WTC11 (cell line): ENCODE measurements around the gene TXNRD2. TPM values are rescaled to one million over a fixed set of nuclear protein-coding genes. Genes with fewer than 3 reads are reported as not detected.
A peak's percentile ranks its signal among the peaks of the same experiment; 100 is the strongest.

Experiments
- ATAC-seq: fragments of 200-7000 bp; cut with Tn5 transposase; 2 replicates; pipeline ENCODE4 v1.10.0; 2021; ENCODE audit warnings: mild to moderate bottlenecking, moderate library complexity
- CTCF ChIA-PET: fragments of 300-600 bp; sonication (Branson Sonifier 250); formaldehyde crosslinking; loops from one replicate; lab custom pipeline; 2021; ENCODE audit warnings: antibody characterized with exemption; lab: Charles Lee
- POLR2A ChIA-PET: fragments of 350-600 bp; sonication (Branson Sonifier 250); formaldehyde crosslinking; loops from one replicate; lab custom pipeline; 2021; ENCODE audit warnings: antibody characterized with exemption; lab: Charles Lee
- DNase-seq: peaks from one replicate; pipeline ENCODE4 v3.0.0; 2021; ENCODE audit warnings: low spot score
- H3K27ac Mint-ChIP-seq: 2 replicates; pipeline ENCODE4 v1.8.0; 2021; ENCODE audit warnings: mixed read lengths
- H3K27me3 Mint-ChIP-seq: 2 replicates; pipeline ENCODE4 v1.8.0; 2021; ENCODE audit warnings: low read depth, mild to moderate bottlenecking, moderate library complexity, mixed read lengths
- H3K36me3 Mint-ChIP-seq: 2 replicates; pipeline ENCODE4 v1.8.0; 2021; ENCODE audit warnings: mixed read lengths
- H3K4me1 Mint-ChIP-seq: 2 replicates; pipeline ENCODE4 v1.8.0; 2022; ENCODE audit warnings: mixed read lengths
- H3K4me3 Mint-ChIP-seq: 2 replicates; pipeline ENCODE4 v1.8.0; 2021; ENCODE audit warnings: mild to moderate bottlenecking, moderate library complexity, mixed read lengths
- H3K9me3 Mint-ChIP-seq: 2 replicates; pipeline ENCODE4 v1.8.0; 2021; ENCODE audit warnings: mixed read lengths
- AFF4 ChIP-seq: sonication (generic); formaldehyde crosslinking; IDR thresholded peaks from 2 replicates; pipeline ENCODE4 v1.8.1; 2023; ENCODE audit warnings: mild to moderate bottlenecking, missing genetic modification reagents, borderline replicate concordance
- EMX1 ChIP-seq: fragments of 250-450 bp; sonication (Bioruptor Pico); IDR thresholded peaks from 2 replicates; pipeline ENCODE4 v1.8.0; 2021; ENCODE audit warnings: mild to moderate bottlenecking
- ESRRA ChIP-seq: sonication (generic); formaldehyde crosslinking; IDR thresholded peaks from 2 replicates; pipeline ENCODE4 v1.8.1; 2022; ENCODE audit warnings: mild to moderate bottlenecking, missing genetic modification reagents, borderline replicate concordance
- ETV6 ChIP-seq: sonication (generic); formaldehyde crosslinking; IDR thresholded peaks from 2 replicates; pipeline ENCODE4 v1.8.1; 2022; ENCODE audit warnings: mild to moderate bottlenecking, missing genetic modification reagents
- GABPB1 ChIP-seq: sonication (generic); formaldehyde crosslinking; IDR thresholded peaks from 2 replicates; pipeline ENCODE4 v1.8.1; 2023; ENCODE audit warnings: mild to moderate bottlenecking, missing genetic modification reagents
- HMGXB4 ChIP-seq: sonication (generic); formaldehyde crosslinking; IDR thresholded peaks from 2 replicates; pipeline ENCODE4 v1.8.1; 2023; ENCODE audit warnings: mild to moderate bottlenecking, moderate library complexity, missing genetic modification reagents
- IRF2 ChIP-seq: sonication (generic); formaldehyde crosslinking; IDR thresholded peaks from 2 replicates; pipeline ENCODE4 v1.8.0; 2022; ENCODE audit warnings: low read depth, missing genetic modification reagents, borderline replicate concordance
- SP1 ChIP-seq: sonication (generic); formaldehyde crosslinking; conservative IDR thresholded peaks from 2 replicates; pipeline ENCODE4 v1.8.1; 2022; ENCODE audit warnings: missing genetic modification reagents
- ZNF138 ChIP-seq: sonication (generic); formaldehyde crosslinking; conservative IDR thresholded peaks from 2 replicates; pipeline ENCODE4 v1.8.1; 2022; ENCODE audit warnings: mild to moderate bottlenecking, moderate library complexity, missing genetic modification reagents
- ZNF219 ChIP-seq: sonication (generic); formaldehyde crosslinking; IDR thresholded peaks from 2 replicates; pipeline ENCODE4 v1.8.0; 2023; ENCODE audit warnings: missing genetic modification reagents, mild to moderate bottlenecking, borderline replicate concordance
- ZNF232 ChIP-seq: sonication (generic); formaldehyde crosslinking; IDR thresholded peaks from 2 replicates; pipeline ENCODE4 v1.8.0; 2022; ENCODE audit warnings: mild to moderate bottlenecking, missing genetic modification reagents
- ZNF263 ChIP-seq: sonication (generic); formaldehyde crosslinking; IDR thresholded peaks from 2 replicates; pipeline ENCODE4 v1.8.1; 2022; ENCODE audit warnings: low read depth, mild to moderate bottlenecking, moderate library complexity, missing genetic modification reagents
- total RNA-seq: library from RNA; stranded (reverse); gene quantifications from 3 replicates; pipeline ENCODE4 v1.2.3, GENCODE V29; 2021
- TF ChIP-seq, protein P1 (sequence below): sonication (generic); formaldehyde crosslinking; IDR thresholded peaks from 2 replicates; pipeline ENCODE4 v1.8.0; 2022; ENCODE audit warnings: mild to moderate bottlenecking, missing genetic modification reagents
- TF ChIP-seq, protein P2 (sequence below): sonication (generic); formaldehyde crosslinking; IDR thresholded peaks from 2 replicates; pipeline ENCODE4 v1.8.0; 2022; ENCODE audit warnings: mild to moderate bottlenecking, missing genetic modification reagents
- TF ChIP-seq, protein P3 (sequence below): sonication (generic); formaldehyde crosslinking; IDR thresholded peaks from 2 replicates; pipeline ENCODE4 v1.8.1; 2022; ENCODE audit warnings: low read depth, missing genetic modification reagents, borderline replicate concordance

Gene TXNRD2
- total RNA-seq, 1 experiment from 2014 or later, result 15.9 TPM

DNA sequence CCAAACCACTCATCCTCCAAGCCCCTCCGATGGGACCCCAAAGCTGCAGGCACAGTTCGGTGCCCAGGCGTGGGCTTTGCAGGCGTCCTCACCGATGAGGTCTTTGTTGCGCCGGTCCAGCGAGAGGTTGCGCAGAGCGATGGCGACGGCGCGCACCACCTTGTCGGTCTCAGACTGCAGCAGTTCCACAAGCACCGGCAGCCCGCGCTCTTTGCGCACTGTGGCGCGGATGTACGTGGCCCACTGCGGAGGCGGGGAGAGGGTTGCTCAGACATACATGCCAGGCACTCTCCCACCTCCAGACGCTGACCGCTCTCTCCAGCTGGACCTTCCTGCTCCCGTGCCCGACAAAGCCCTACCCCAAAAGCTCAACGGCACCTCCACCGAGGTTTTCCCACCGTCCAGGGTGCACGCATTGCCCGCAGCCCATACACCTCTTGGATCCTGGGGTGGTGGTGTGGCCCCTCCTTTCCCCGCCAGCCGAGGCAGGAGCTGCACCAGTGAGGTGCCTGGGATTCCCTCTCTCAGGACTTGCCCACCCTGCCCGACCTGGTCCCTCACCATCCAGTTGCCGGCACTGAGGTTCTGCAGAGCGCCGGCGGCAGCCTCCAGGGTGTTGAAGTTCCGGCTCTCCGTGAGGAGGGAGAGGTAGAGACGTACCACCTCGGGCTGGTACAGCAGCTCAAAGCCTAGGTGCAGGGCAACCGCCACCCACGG, 32.1 kb upstream of the TXNRD2 start:
- no peak for DNase-seq
- Mint-ChIP-seq H3K4me1 (peaks cover 18% of the 10 kb centered on the region), H3K36me3 (peaks cover 15% of the 10 kb centered on the region)
- TF ChIP-seq AFF4 (CRISPR knock-in tag) (no peak), ESRRA (no peak), EMX1 (CRISPR knock-in tag) (no peak), ZNF219 (no peak)
- TF ChIP-seq, protein P1, sequence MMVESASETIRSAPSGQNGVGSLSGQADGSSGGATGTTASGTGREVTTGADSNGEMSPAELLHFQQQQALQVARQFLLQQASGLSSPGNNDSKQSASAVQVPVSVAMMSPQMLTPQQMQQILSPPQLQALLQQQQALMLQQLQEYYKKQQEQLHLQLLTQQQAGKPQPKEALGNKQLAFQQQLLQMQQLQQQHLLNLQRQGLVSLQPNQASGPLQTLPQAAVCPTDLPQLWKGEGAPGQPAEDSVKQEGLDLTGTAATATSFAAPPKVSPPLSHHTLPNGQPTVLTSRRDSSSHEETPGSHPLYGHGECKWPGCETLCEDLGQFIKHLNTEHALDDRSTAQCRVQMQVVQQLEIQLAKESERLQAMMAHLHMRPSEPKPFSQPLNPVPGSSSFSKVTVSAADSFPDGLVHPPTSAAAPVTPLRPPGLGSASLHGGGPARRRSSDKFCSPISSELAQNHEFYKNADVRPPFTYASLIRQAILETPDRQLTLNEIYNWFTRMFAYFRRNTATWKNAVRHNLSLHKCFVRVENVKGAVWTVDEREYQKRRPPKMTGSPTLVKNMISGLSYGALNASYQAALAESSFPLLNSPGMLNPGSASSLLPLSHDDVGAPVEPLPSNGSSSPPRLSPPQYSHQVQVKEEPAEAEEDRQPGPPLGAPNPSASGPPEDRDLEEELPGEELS (CRISPR knock-in tag), result no peak
- TF ChIP-seq, all 79 proteins: peak for 0
- Mint-ChIP-seq H3K27me3 (no peaks in the 10 kb centered on the region), H3K27ac (no peak overlapping the region), H3K4me3 (no peak overlapping the region), H3K9me3 (no peaks in the 10 kb centered on the region)
- CTCF ChIA-PET, result interaction anchor here (0.8 to 8.4 kb wide), 21 partner anchors 8 to 346 kb away, joined by 3 to 181 read pairs (median 5); partner anchors contain the start of genes COMT, DGCR6L, TANGO2 and TXNRD2
- ATAC-seq, result no peak
- POLR2A ChIA-PET, result interaction anchor here (0.7 to 1.0 kb wide), 2 partner anchors 12 to 28 kb away, joined by 3 to 4 read pairs; no protein-coding TSS in a partner anchor

GRCh38 chr22:19972652-19973550, 31.3 kb upstream of the TXNRD2 start:
- Mint-ChIP-seq H3K9me3 (no peaks in the 10 kb centered on the region), H3K36me3 (peaks cover 15% of the 10 kb centered on the region), H3K4me1 (peaks cover 18% of the 10 kb centered on the region), H3K4me3 (no peak overlapping the region), H3K27me3 (no peaks in the 10 kb centered on the region)
- POLR2A ChIA-PET, result no interaction called here
- CTCF ChIA-PET, result interaction anchor here (0.8 to 8.4 kb wide), 6 partner anchors 10 to 112 kb away, joined by 3 to 181 read pairs (median 6); no protein-coding TSS in a partner anchor
- no peak for TF ChIP-seq ZNF263 (CRISPR knock-in tag)
- no peak for TF ChIP-seq ZNF232 (CRISPR knock-in tag)
- TF ChIP-seq GABPB1, result no peak
- no peak for TF ChIP-seq ETV6 (CRISPR knock-in tag)
- TF ChIP-seq ZNF138 (CRISPR knock-in tag), result no peak
- TF ChIP-seq, protein P2, sequence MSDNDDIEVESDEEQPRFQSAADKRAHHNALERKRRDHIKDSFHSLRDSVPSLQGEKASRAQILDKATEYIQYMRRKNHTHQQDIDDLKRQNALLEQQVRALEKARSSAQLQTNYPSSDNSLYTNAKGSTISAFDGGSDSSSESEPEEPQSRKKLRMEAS, result no peak
- no peak for TF ChIP-seq HMGXB4
- TF ChIP-seq, protein P3, sequence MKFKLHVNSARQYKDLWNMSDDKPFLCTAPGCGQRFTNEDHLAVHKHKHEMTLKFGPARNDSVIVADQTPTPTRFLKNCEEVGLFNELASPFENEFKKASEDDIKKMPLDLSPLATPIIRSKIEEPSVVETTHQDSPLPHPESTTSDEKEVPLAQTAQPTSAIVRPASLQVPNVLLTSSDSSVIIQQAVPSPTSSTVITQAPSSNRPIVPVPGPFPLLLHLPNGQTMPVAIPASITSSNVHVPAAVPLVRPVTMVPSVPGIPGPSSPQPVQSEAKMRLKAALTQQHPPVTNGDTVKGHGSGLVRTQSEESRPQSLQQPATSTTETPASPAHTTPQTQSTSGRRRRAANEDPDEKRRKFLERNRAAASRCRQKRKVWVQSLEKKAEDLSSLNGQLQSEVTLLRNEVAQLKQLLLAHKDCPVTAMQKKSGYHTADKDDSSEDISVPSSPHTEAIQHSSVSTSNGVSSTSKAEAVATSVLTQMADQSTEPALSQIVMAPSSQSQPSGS (CRISPR knock-in tag), result no peak
- TF ChIP-seq IRF2 (CRISPR knock-in tag), result no peak
- TF ChIP-seq SP1 (CRISPR knock-in tag), result no peak
- TF ChIP-seq, all 79 proteins: peak for 0
- DNase-seq (peak; percentile 33), ATAC-seq (no peak)
- no peak overlapping the region for H3K27ac Mint-ChIP-seq
